GM21529 (cell line): ENCODE results near the gene PNKP.

Experiments
- ATAC-seq: cut with Tn5 transposase; IDR thresholded peaks from one replicate; pipeline ENCODE4 v1.9.1; 2021; ENCODE audit not compliant: unreplicated experiment

Gene PNKP

DNA sequence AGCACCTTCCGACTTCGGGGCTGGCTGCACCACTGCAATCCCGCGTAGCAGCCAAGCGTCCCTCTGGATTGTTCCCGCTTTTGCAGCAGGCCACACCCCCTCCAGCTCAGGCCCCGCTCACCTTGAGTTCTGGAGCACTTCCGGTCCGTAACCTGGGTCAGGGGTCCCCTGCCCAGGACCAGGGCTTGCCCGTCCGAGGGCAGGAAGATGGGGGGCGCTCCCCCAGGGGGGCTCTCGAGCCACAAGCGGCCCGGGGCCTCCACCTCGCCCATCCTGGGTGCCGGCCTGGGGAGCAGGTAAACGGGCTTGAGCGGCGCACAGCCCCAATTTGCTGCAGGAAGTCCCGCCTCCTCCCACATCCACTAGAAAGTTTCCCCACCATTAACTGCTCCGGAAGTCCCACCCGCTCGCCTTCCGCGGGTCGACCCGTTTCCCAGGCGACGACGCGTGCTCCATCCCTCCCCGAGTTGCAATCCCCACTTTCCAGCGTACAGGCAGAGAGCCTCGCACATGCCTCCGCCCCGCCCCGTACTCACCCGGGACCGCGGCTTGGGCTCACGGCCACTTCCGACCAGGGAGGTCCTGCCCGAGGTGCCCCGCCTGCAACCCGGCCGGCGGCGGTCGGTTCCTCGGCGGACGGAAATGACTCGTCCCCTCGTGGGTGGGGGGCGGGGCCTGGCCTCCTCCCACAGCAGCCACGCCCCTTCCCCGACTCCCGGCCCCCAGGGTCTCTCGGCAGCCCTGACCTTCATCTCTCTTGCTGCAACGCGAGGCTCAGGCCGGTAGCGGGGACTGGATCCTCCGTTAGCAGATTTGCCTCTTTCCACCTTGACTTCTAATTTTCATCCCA, at the start of gene PNKP:
Gene PNKP (minus strand): TSS at position 644 of the 850 bp plus-strand sequence. CDS start 372 bp downstream, at position 272.
- ATAC-seq, result peak; percentile 33

DNA sequence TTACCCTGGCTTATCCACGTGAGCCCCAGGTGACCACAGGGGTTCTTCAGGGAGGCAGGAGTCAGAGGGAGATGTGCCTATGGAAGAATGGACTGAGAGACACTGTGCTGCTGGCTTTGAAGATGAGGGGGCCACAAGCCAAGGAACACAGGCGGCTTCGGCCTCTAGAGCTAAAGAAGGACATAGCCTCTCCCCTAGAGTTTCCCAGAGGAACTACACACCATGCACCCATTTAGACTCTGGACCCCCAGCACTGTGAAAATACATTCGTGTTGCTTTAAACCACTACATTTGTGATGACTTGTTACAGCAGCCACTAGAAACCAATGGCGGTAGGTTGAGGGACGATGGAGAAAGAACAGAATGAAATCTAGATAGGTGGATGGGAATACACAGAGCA, 47.9 kb upstream of the PNKP start:
- ATAC-seq, result no peak

DNA sequence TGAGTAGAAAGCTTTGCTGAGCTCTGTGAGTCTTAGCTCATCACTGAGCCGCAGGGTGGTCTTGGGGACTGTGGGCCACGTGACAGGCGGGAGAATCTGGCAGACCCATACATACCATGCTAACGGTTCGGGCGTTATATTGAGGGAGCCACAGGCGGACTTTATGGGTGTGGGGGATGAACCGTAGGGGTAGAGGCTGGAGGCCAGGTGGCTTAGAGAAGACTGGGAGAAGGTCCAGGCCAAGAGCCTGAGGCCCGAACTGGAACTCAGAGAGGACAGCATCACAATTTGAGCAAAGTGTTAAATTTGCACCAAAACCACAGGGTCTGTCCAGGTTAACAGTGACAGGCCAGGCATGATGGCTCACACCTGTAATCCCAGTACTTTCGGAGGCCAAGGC, 46.3 kb upstream of the PNKP start:
- no peak for ATAC-seq

DNA sequence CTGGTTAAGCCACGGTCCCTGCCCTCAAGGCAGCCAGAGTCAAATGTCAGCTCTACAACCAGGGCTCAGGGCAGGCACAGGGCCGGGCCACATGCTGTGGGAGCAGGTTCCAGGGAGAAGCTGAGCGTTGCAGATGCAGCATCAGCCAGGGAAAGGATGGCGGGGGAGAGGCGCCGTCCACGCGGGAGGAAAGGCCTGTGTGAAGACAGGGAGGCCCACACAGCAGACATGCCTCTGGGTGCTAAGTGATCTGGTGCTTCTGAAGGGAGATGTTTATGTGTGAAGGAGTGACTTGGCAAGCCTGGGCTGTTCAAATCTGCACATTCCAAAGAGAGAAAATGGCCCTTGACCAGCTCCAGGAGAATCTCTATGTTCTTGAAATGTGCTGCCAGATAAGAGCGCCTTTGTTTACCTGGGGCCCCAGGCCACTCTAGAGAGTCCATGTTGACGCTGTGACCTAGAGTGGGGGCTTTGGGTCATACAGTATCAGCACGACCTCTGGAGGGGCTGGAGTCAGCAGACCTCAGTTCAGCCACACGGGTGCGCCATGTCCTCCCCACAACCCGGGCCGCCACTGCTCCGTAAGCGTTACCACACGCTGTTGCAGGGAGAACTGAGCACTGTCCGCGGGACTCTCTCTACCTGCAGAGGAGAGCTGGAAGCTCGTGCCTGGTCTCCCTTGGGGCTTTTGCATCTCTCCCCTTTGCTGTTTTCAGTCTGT, 45.7 kb upstream of the PNKP start:
- no peak for ATAC-seq

DNA sequence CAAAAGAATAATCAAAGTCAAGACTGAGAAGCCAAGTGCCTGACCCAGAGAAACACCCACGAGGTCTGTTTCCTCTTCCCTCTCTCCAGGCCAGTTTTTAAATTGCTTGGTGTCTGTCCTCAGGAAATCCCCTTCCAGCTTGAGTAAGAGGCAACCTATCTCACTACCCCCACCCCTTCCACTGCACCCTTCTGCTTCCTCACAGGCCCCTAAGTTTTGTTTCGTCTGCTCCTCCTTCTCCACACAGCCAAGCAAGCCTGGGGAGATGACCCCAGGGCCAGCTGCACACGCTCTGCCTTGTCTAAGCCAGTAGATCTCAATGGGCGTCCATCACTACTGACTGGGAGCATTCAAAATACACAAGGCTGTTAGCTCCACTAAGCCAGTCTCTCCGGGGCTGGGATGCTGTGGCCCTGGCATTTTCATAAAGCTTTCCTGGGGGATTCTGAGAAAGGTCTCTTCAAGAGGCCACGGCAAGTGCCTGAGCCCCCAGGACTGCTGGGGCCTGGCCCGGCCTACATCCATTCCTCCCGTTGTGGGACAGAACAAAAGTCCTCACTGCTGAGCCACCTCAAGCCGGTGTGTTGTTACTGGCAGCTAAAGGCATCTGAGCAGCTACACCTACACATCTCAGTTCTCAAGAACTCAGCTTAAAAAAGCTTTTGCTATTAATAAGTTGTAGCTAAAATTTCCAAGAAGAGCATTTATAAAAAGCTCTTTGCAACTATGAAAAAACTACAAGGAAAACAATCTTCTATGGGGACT, 44.2 kb upstream of the PNKP start:
- ATAC-seq, result peak; percentile 39

DNA sequence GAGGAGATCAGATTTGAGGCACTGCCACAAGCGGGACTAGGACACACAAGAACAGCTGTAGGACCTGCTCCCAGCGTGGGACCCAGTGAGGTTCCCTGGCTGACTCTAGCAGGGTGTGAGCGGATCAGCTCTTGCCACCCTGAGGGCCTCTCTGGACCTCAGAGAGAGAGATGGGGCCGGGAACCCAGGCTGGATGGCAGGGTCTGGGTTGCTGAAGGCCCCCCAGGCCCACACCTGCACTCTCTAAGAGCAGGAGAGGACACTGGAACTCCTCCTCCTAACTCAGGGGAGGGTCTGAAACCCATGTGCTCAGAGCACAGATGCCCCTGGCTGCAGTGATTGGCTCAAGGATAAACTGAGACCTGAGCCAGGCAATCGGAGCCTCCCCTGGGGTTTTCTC, 42.8 kb upstream of the PNKP start:
- no peak for ATAC-seq

DNA sequence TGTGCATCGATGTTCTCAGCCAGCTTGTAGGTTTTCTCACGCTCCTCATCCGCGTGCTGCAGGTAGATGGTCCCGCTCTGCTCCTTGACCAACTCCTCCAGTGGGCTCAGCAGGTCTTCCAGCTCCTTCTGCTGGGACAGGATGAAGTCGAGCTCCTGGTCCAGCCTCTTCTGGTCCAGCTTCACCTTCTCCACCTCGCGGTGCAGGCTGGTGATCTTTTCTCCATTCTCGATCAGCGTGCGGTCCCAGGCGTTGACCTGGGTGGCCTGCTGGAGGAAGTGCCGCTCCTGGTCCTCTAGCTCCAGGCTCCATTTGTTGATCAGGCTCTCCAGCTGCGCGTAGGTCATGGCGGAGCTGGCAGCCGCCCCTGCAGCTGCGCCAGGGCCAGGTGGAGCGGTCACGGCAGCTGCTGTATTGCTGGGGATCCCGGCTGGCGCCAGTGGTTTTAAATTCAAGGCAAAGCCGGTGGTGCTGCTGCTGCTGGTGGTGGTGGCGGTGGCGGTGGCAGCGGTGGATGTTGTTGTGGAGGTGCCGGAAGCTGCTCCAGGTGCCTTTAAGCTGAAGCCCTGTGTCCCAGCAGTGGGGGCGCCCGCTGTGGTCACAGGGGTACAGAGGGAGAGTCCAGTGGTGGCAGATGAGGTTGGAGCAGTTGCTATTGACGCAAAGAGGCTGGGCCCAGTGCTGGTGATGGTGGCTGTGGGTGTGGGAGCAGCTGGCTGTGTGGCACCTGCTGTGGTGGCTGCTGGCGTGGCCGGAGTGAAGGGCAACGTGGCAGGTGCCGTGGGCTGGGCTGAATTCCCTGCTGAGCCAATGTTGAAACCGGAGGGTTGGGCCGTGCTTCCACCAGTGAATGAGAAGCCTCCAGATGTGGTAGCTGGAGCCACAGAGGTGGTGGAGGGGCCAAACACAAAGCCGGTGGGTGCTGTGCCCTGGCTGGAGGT, 41.4 kb upstream of the PNKP start:
- ATAC-seq, result no peak

DNA sequence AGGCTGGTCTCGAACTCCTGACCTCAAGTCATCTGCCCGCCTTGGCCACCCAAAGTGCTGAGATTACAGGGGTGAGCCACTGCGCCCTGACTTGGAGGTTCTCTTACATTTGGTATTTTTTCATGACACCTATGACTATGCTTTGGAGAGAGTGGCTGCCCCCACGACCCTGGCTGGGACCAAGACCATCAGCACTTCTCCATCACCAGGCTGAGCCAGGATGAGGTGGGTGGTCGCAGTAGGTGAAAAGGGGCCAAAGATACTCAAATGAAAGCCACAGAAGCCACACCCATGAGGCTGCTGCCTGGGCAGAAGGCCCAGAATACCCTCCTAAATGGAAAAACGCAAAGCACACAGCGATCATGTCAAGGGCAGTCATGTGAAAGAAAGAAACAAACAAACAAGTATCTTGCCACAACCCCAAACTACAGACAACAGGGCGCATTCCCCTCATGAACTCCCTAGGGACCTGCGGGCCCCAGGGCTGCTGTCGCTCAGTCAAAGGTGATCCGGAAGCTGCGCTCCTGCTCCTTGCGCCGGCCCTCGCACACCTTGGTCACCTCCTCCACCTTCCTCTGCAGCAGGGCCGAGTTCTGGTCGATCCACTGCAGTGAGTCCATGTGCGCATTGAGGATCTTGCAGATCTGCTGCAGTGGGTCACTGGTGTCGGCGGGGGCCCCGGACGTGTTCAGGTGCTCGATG, 40.5 kb upstream of the PNKP start:
- ATAC-seq, result no peak

DNA sequence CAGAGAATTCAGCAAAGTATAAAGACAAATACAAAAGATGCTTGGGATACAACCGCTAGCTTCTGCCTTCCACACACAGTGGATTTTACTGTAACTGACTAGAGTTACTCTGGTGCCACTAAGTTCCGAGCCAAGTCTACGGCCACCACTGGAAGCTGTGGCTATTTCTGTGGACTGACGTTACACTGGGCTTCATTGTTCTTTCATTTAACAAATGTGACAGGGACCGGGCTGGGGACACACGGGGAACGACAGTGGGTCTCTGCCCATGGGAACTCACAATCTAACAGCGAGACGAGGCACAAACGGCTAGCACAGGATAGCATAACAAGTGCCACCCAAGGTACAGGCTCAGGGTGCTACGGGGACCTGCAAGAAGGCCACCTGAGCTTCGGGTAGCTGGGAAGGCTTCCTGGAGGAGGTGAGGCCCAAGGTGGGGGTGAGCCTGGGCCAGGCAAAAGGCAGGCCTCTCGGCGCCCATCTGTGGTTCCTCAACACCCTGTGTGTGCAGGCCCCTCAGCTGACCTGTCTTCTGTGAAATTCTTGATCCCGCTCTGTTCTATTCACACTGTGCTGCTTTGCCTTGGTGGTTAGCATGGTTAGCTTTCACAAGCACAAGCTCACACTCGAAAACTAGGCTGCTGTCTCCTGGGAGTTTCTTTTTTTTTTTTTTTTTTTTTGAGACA, 39.6 kb upstream of the PNKP start:
- no peak for ATAC-seq

DNA sequence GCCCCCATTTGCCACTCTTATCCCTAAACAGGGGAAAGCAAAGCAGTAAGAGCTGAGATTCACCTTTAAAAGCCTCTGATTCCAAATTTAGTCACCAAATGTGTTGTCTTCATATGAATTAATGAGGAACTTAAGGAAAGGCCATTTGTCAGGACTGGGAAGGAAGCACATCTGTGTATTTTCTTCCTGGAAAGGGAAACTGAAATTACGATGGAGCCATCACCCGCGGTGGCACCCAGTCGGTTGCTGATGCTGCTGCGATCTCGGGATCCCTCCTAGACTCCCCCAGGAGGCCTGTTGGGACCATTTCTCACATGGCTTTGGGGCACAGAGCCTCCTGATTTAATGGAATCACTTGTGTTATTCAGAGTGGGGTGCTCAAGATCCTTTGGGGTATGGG, 36.8 kb upstream of the PNKP start:
- no peak for ATAC-seq

DNA sequence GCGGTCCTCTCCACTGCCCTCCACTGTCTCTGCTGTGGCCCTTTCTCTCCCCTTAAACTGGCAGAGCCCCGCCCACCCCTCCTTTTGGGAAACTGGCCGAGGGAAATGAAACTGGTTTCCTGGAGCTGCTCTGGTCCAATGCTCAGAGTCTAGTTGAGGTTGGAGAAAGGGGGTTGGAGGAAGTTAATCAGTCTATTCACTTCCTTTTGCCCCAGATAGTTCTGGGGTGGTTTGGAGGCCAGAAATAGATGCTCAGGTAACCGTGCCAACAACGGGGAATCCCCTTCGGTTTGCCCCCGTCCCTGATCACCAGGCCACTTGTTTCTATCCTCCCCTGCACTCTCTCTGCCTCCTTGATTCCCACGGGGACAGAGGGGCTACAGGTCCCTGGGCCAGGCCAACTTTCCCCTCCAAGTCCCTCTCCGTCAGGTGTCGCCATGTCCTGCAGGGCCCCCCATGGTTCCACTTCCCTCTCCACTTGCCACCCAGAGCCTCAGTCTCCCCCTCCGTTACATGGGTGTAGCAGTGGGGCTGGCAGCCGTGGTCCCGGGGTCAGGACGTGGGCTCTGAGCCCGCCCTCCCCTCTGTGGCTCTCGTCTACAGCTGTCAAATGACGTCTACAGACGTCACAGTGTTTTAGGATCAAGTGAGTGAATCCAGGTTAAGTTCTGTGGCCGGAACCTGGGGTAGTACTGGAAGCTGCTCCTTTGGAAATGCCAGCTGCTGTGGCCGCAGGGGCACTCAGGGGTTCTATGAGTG, 29.7 kb upstream of the PNKP start, which contains the start of gene IL4I1:
Gene IL4I1 (minus strand): TSS at position 25 of the 759 bp plus-strand sequence. CDS start 727 bp downstream, outside the sequence.
- peak; percentile 47 for ATAC-seq

DNA sequence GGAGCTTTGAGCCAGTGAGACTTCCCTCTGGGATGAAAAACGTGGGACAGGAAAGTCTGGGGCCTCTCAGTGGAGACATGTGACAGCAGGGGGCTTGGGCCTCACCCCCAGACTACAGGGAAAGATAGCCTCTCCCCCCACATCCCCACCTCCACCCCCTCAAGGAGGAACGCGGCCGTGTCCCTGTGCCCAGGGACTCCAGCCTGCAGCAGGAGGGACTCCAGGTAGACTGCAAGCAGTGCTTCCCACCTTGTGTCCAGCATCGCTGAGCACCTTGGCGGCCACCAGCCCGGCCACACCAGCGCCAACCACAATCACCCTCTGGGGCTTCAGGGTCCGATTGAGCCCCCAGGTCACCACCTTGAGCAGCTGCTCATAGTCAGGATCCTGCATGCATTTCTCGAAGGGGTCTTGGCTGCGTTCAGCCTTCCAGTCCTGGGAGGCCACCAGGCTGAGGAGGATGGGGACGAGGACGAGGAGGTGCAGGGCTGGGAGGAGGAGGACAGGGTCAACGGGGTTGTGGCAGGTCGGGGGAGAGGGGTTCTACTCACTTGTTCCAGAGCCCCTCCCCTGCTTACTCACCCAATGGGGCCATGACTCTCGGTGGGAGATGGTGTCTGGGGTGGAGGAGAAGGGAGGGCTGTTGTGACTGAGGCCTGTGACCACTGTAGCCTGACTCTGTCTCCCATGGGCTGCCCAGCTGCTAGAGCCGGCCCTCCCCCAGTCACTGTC, 28.4 kb upstream of the PNKP start:
- ATAC-seq, result no peak

DNA sequence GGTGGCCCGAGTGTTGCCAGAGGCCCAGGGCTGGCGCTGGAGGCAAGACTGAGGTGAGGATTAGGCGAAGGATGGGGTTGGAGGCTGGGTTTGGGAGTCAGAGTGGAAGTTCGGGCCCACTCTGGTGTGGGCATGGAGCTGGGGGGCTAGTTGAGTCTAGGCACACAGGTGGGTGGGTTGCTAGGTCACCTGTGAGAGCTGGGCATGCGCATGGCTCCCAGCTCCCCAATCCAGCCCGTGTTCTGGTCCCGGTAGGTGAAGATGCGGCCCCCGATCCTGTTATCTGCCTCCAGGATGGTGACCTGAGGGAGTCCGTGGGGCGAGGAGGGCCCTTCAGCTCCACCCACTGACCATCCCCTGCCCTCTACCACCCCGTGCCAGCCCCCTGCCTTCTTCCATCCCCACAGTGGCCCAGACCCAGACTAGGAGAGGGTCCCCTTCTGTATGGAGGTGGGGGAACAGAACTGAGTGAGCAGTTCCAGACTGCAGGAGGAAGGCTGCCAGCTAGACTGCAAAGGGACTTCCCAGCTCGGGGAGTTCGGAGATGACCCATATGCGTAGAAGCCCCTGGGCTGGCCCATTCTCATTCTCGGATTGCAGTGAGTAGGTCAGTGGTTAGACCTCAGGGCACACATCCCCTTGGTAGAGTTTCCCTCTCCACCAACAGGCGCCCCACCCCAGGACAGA, 27.6 kb upstream of the PNKP start:
- no peak for ATAC-seq

DNA sequence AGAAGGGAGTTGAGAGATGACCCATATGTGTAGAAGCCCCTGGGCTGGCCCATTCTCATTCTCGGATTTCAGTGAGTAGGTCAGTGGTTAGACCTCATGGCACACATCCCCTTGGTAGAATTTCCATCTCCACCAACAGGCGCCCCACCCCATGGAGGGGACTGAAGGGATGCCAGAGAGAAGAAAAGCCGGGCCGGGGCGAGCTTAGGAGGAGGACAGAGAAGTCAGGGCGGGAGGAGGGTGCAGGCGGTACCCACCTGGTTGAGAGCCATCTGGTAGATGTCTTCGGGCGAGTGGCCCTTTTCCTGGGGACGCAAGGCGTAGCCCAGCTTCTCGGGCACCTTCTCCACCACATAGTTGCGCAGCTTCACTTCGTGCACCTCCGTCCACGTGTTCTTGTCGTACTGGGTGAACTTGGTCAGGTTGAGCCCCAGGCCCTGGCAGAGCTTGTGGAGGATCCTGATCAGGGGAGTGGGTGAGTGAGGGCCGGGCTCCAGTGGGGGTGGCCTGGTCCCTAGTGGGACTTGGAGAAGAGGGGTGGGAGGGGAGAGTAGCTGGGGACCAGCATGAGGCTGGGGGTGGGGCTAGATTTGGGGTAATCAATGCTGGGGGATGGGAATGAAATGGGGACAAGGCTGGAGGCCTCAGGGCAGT, 26.8 kb upstream of the PNKP start:
- no peak for ATAC-seq

DNA sequence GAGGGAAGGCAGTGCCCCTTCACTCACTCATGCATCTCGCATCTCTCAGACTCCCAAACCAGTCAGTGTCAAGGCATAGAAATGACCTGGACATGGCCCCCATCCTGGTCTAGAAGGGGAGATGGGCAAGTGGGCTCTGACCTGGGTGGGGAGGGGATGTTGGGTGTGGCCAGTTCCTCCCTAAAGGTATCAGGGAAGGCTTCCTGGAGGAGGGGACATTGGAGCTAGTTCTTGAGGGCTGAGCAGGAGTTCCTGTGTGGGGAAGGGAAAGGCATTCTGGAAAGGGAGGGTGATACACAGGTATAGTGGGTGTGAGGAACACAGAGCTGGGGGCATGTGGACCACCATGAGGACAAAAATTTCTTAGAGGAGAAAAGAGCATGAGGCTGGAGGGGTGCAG, 25.3 kb upstream of the PNKP start:
- ATAC-seq, result no peak

DNA sequence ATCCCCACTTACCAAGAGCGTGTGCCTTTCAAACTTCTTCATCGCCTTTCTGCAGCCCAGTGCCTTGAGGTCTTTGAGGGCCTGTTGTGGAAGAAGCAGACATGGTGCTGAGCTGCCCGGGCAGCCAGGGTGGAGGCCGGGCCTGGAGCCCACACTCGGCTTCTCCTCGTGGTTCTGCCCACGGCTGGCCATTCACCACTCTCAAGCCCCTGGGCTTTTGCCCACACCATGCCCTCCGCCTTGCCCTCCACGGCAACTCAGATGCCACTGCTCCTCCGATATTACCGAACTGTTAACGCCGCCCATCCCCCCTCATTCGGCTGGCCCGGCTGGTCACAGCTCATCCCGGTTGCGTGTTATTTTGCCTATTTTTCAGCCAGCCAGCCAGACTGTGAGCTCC, 24.0 kb upstream of the PNKP start:
- ATAC-seq, result no peak
